K562 (cell line): ENCODE data around the gene SLC20A1. TPM values are rescaled to one million over a fixed set of nuclear protein-coding genes. Genes with fewer than 3 reads are reported as not detected.
A peak's percentile ranks its signal among the peaks of the same experiment; 100 is the strongest.

Experiments used
- CBX2 ChIP-seq: fragments of 200-600 bp; sonication (generic); IDR thresholded peaks from one replicate; pipeline ENCODE4 v1.6.1; 2012; ENCODE audit warnings: mild to moderate bottlenecking, low read length, inconsistent platforms; ENCODE audit not compliant: insufficient read depth, poor library complexity, severe bottlenecking
- CBX8 ChIP-seq: fragments of 200-600 bp; sonication (generic); IDR thresholded peaks from 2 replicates; pipeline ENCODE4 v1.6.1; 2012; ENCODE audit warnings: borderline replicate concordance, mixed run types, low read depth, mild to moderate bottlenecking, moderate library complexity, mixed read lengths, low read length, control low read depth, inconsistent platforms; ENCODE audit not compliant: poor library complexity, severe bottlenecking; ENCODE audit errors: extremely low read depth
- CHD4 ChIP-seq: fragments of 200-600 bp; sonication (generic); IDR thresholded peaks from 3 replicates; pipeline ENCODE4 v1.6.1; 2012; ENCODE audit warnings: low read depth, mild to moderate bottlenecking, mixed read lengths, low read length, inconsistent platforms; ENCODE audit not compliant: insufficient read depth, insufficient replicate concordance, poor library complexity, severe bottlenecking
- CTBP1 ChIP-seq: fragments of 450-650 bp; IDR thresholded peaks from 2 replicates; pipeline ENCODE4 v1.6.1; 2016; ENCODE audit warnings: borderline replicate concordance
- ETV6 ChIP-seq, 3 experiments: fragments of 150-350 bp in 1 of 3; sonication (generic) in 1 of 3; formaldehyde crosslinking in 1 of 3; IDR thresholded peaks; 2 replicates each; pipeline versions ENCODE4 v1.6.1 to v1.8.0; 2014 to 2022; ENCODE audit warnings: borderline replicate concordance in 2 of 3, low read depth in 2 of 3, antibody characterized with exemption in 1 of 3, low read length in 1 of 3, mild to moderate bottlenecking in 1 of 3, missing genetic modification reagents in 1 of 3
- HES1 ChIP-seq: fragments of 450-650 bp; IDR thresholded peaks from 2 replicates; pipeline ENCODE4 v1.6.1; 2016; ENCODE audit warnings: low read depth, mild to moderate bottlenecking, moderate library complexity
- HSF4 ChIP-seq: fragments of 250-450 bp; sonication (Bioruptor Pico); IDR thresholded peaks from 2 replicates; pipeline ENCODE4 v2.1.2; 2022; ENCODE audit warnings: mild to moderate bottlenecking, moderate library complexity, borderline replicate concordance
- KDM1A ChIP-seq, 2 experiments: fragments of 450-650 bp; IDR thresholded peaks; 2 replicates each; pipeline ENCODE4 v1.6.1; 2016; ENCODE audit warnings: mild to moderate bottlenecking in 2 of 2
- MAFF ChIP-seq: IDR thresholded peaks from 2 replicates; pipeline ENCODE4 v1.6.1; 2012; ENCODE audit warnings: low read length, improper control_type of control experiment
- MBD2 ChIP-seq: sonication (generic); IDR thresholded peaks from 2 replicates; pipeline ENCODE4 v1.6.1; 2016; ENCODE audit warnings: low read depth, borderline replicate concordance
- NFIC ChIP-seq: fragments of 450-650 bp; IDR thresholded peaks from 2 replicates; pipeline ENCODE4 v1.6.1; 2017; ENCODE audit warnings: mild to moderate bottlenecking, inconsistent platforms
- NR1H2 ChIP-seq: sonication (generic); formaldehyde crosslinking; IDR thresholded peaks from 2 replicates; pipeline ENCODE4 v1.4.0; 2020; ENCODE audit warnings: mild to moderate bottlenecking, missing genetic modification reagents
- RBBP5 ChIP-seq: fragments of 200-600 bp; sonication (generic); IDR thresholded peaks from 2 replicates; pipeline ENCODE4 v1.6.1; 2012; ENCODE audit warnings: borderline replicate concordance, mild to moderate bottlenecking, low read length, control low read depth, inconsistent platforms; ENCODE audit not compliant: insufficient read depth, poor library complexity, severe bottlenecking
- TAF1 ChIP-seq: IDR thresholded peaks from 2 replicates; pipeline ENCODE4 v1.6.1; 2011; ENCODE audit warnings: mild to moderate bottlenecking, low read length, moderate library complexity; ENCODE audit not compliant: insufficient read depth, control insufficient read depth, severe bottlenecking; ENCODE audit errors: extremely low read depth
- TFAM ChIP-seq: fragments of 250-450 bp; sonication (Bioruptor Pico); conservative IDR thresholded peaks from 2 replicates; pipeline ENCODE4 v1.5.0; 2021; ENCODE audit warnings: mild to moderate bottlenecking, moderate library complexity
- WHSC1 ChIP-seq: IDR thresholded peaks from one replicate; pipeline ENCODE4 v1.6.1; 2012; ENCODE audit warnings: low read length, control low read depth, inconsistent platforms
- YBX1 ChIP-seq: fragments of 450-650 bp; IDR thresholded peaks from 2 replicates; pipeline ENCODE4 v1.7.1; 2016; ENCODE audit warnings: mild to moderate bottlenecking
- ZNF3 ChIP-seq: fragments of 250-450 bp; sonication (Bioruptor Pico); IDR thresholded peaks from 2 replicates; pipeline ENCODE4 v1.5.0; 2021; ENCODE audit warnings: mild to moderate bottlenecking, moderate library complexity
- ZNF583 ChIP-seq: fragments of 250-450 bp; sonication (Bioruptor Pico); IDR thresholded peaks from 2 replicates; pipeline ENCODE4 v1.4.0; 2020
- polyA plus RNA-seq, 8 experiments: library from polyadenylated mRNA; depleted of rRNA in 4 of 8; stranded (reverse) in 5 of 8; unstranded in 3 of 8; fragments of >200 nt; fragmentation: Nextera tagmentation in 2 of 8; fragmentation: Illumina TruSeq in 1 of 8; extraction: Ambion mirVana in 2 of 8; extraction: Trizol in 1 of 8; gene quantifications; 2 replicates each; pipeline versions ENCODE4 v1.2.1 to v1.2.3, GENCODE V29; 2011 to 2014; ENCODE audit warnings: inconsistent platforms in 1 of 8, missing spikeins in 1 of 8
- total RNA-seq, 7 experiments: library from RNA; depleted of rRNA in 6 of 7; stranded (reverse); fragments of >200 nt in 6 of 7; fragmentation: Illumina TruSeq in 2 of 7; extraction: Trizol in 2 of 7; gene quantifications; 2 replicates each; pipeline versions ENCODE4 v1.2.1 to v1.2.3, GENCODE V29; 2011 to 2021; ENCODE audit warnings: low replicate concordance in 1 of 7
- TF ChIP-seq, protein P1 (sequence below): fragments of 250-450 bp; sonication (Bioruptor Pico); IDR thresholded peaks from 2 replicates; pipeline ENCODE4 v1.6.1; 2021; ENCODE audit warnings: mild to moderate bottlenecking
- TF ChIP-seq, protein P2 (sequence below), 3 experiments: IDR thresholded peaks in 2 of 3; conservative IDR thresholded peaks in 1 of 3; 2 replicates each; pipeline ENCODE4 v1.5.1; 2011 to 2012; ENCODE audit warnings: low read length in 3 of 3, mild to moderate bottlenecking in 3 of 3, control low read depth in 2 of 3, improper control_type of control experiment in 1 of 3, inconsistent platforms in 1 of 3, low read depth in 1 of 3, mixed read lengths in 1 of 3, moderate library complexity in 1 of 3; ENCODE audit not compliant: insufficient read depth in 2 of 3

The SLC20A1 gene
- total and polyA plus RNA-seq, 9 of the 15 experiments (the other 6 are each of a cell fraction or from before 2014, with no cell fraction given) = 53.8 to 150 (median 74.7) TPM

- TF ChIP-seq NR1H2 = no peak
- TF ChIP-seq MBD2 = no peak
- TF ChIP-seq CHD4 = no peak
- TF ChIP-seq ZNF583 (CRISPR knock-in tag) = 0 out of 2 replicates have a peak, but pooled peaks have one; percentile 49
- no peak for TF ChIP-seq RBBP5
- no peak for TF ChIP-seq NFIC
- no peak for TF ChIP-seq WHSC1
- TF ChIP-seq YBX1 = no peak
- TF ChIP-seq, protein P1, sequence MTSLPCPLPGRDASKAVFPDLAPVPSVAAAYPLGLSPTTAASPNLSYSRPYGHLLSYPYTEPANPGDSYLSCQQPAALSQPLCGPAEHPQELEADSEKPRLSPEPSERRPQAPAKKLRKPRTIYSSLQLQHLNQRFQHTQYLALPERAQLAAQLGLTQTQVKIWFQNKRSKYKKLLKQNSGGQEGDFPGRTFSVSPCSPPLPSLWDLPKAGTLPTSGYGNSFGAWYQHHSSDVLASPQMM (CRISPR knock-in tag) = no peak
- TF ChIP-seq CBX8 = no peak
- TF ChIP-seq CBX2 = no peak
- TF ChIP-seq TAF1 = peak; percentile 43
- TF ChIP-seq, protein P2, sequence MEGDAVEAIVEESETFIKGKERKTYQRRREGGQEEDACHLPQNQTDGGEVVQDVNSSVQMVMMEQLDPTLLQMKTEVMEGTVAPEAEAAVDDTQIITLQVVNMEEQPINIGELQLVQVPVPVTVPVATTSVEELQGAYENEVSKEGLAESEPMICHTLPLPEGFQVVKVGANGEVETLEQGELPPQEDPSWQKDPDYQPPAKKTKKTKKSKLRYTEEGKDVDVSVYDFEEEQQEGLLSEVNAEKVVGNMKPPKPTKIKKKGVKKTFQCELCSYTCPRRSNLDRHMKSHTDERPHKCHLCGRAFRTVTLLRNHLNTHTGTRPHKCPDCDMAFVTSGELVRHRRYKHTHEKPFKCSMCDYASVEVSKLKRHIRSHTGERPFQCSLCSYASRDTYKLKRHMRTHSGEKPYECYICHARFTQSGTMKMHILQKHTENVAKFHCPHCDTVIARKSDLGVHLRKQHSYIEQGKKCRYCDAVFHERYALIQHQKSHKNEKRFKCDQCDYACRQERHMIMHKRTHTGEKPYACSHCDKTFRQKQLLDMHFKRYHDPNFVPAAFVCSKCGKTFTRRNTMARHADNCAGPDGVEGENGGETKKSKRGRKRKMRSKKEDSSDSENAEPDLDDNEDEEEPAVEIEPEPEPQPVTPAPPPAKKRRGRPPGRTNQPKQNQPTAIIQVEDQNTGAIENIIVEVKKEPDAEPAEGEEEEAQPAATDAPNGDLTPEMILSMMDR (IDR thresholded peaks at IDR 0.05 in 2 of 3, conservative IDR thresholded peaks at IDR 0.05 in 1 of 3; ENCODE audit: insufficient read depth in 2 of 3, low read depth in 1 of 3, low read length in 3 of 3) = no peak
- TF ChIP-seq HSF4 (CRISPR knock-in tag) = no peak
- no peak for TF ChIP-seq TFAM (CRISPR knock-in tag)
- no peak for TF ChIP-seq ETV6 (IDR thresholded peaks at IDR 0.05; ENCODE audit: borderline replicate concordance in 1 of 2, low read depth in 2 of 2, low read length in 1 of 2)
- TF ChIP-seq ETV6 (CRISPR knock-in tag; IDR thresholded peaks at IDR 0.05; ENCODE audit: borderline replicate concordance) = no peak
- no peak for TF ChIP-seq MAFF
- TF ChIP-seq HES1 = no peak
- peak; percentile 59 for TF ChIP-seq CTBP1
- no peak for TF ChIP-seq ZNF3 (CRISPR knock-in tag)
- TF ChIP-seq KDM1A (IDR thresholded peaks at IDR 0.05) = peak in 1 of 2 experiments; percentile 47; a peak in 2 of 4 replicates
Measured at GRCh38 chr2:112640800-112641675, 4.7 kb upstream of the SLC20A1 start (continued).
